Measurements from ENCODE around the gene GALP.
"Not testable (repeated sequence)": the region's sequence is repeated elsewhere in the genome, so short reads cannot be mapped to it uniquely, and the experiment has no call there.

GALP gene

GRCh38 chr19:56148955-56149655 lies 26.7 kb upstream of the GALP start:
- not testable (repeated sequence) for DNase-seq

- DNase-seq = no peak
Measured at GRCh38 chr19:56149656-56150038, 26.2 kb upstream of the GALP start.

GRCh38 chr19:56150358-56150757 lies 25.4 kb upstream of the GALP start:
- no peak for DNase-seq

GRCh38 chr19:56152644-56153043 lies 23.2 kb upstream of the GALP start:
- DNase-seq = no peak

GRCh38 chr19:56153507-56153906 lies 22.3 kb upstream of the GALP start:
- DNase-seq = no peak

GRCh38 chr19:56155124-56155687 lies 20.6 kb upstream of the GALP start:
- DNase-seq = no peak

- DNase-seq = no peak
Measured at GRCh38 chr19:56156768-56157167, 19.0 kb upstream of the GALP start.

- DNase-seq = no peak
Measured at GRCh38 chr19:56158170-56158757, 17.5 kb upstream of the GALP start.

- DNase-seq = no peak
Measured at GRCh38 chr19:56159009-56159559, 16.7 kb upstream of the GALP start.

- DNase-seq = no peak
Measured at GRCh38 chr19:56159622-56160271, 16.1 kb upstream of the GALP start.

- no peak for DNase-seq
Measured at GRCh38 chr19:56161534-56161933, 14.3 kb upstream of the GALP start.

- no peak for DNase-seq
Measured at GRCh38 chr19:56162258-56162657, 13.6 kb upstream of the GALP start.

- DNase-seq = no peak
Measured at GRCh38 chr19:56163097-56163496, 12.7 kb upstream of the GALP start.

GRCh38 chr19:56167064-56167578 lies 8.7 kb upstream of the GALP start:
- DNase-seq = no peak

- no peak for DNase-seq
Measured at GRCh38 chr19:56170261-56170660, 5.5 kb upstream of the GALP start.

GRCh38 chr19:56174086-56174485 lies 1.7 kb upstream of the GALP start:
- DNase-seq = no peak

GRCh38 chr19:56174550-56174949 lies 1.3 kb upstream of the GALP start:
- no peak for DNase-seq

- DNase-seq = not testable (repeated sequence)
Measured at GRCh38 chr19:56176310-56176709, 502 bp downstream of the GALP start.

GRCh38 chr19:56176881-56177280 lies 1.1 kb downstream of the GALP start:
- DNase-seq = no peak

GRCh38 chr19:56177564-56178243 lies 1.9 kb downstream of the GALP start:
- no peak for DNase-seq

GRCh38 chr19:56189785-56190184 lies 14.0 kb downstream of the GALP start:
- DNase-seq = no peak

- DNase-seq = no peak
Measured at GRCh38 chr19:56191115-56191514, 15.3 kb downstream of the GALP start.

GRCh38 chr19:56191711-56192110 lies 15.9 kb downstream of the GALP start:
- no peak for DNase-seq

Measured in activated naive CD4-positive, alpha-beta T cell treated with Interleukin-2 at 50 U/mL for 16 hours (primary cell).